Esophagus muscularis mucosa (tissue), 4 donors: ENCODE measurements around the gene SPTSSB.

Experiments
- EP300 ChIP-seq: sonication (generic); formaldehyde crosslinking; IDR thresholded peaks from one replicate; pipeline ENCODE4 v1.6.1; 2017; ENCODE audit warnings: antibody characterized with exemption
- POLR2A ChIP-seq: fragments of 450-650 bp; IDR thresholded peaks from one replicate; pipeline ENCODE4 v1.6.1; 2017; ENCODE audit warnings: antibody characterized with exemption, moderate library complexity, mild to moderate bottlenecking, low read depth
- POLR2AphosphoS5 ChIP-seq, 2 donors: sonication (generic); formaldehyde crosslinking; IDR thresholded peaks; one replicate each; pipeline ENCODE4 v1.6.1; 2017; ENCODE audit warnings: antibody characterized with exemption in 2 of 2
- TF ChIP-seq, protein P1 (sequence below), 3 experiments: fragments of 200-600 bp in 2 of 3; fragments of 450-650 bp in 1 of 3; sonication (generic) in 2 of 3; IDR thresholded peaks; one replicate each; pipeline ENCODE4 v1.5.1; 2017 to 2019; ENCODE audit warnings: antibody characterized with exemption in 3 of 3, mild to moderate bottlenecking in 2 of 3, moderate library complexity in 1 of 3

DNA sequence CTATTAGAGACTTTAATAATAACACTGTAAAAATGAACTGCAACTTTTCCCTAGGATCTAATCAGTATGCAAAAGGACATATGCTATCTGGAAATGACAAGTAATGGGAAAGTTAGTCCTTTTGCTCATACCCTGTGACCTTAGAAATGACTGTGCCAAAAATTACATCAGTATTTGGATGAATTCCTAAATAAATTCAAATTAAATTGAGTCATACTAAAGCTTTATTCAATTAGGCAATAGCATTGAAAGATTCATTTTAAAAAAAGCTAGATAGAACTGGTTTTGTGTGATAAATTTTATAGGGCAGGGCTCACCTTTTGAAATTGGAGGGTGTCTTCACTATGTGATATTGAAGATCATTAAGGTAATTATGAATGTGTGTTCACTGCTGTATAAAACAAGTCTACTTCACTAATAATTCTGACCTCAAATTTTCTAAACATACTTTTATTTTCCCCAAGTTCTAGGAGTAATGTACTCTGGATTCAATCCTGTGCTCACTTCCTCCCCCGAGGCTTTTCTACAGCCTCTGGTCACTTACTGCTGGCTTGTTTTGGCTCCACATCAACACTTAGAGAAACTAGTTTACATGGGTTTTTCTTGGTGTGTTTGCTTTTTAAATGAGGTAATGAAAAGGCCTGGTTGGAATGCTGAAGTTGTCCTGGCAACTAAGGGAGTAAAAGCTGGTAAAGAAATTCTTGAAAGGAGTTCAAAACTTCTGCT lies 44.4 kb upstream of the SPTSSB start:
- no peak for TF ChIP-seq POLR2AphosphoS5 (IDR thresholded peaks at IDR 0.05)
- TF ChIP-seq, protein P1, sequence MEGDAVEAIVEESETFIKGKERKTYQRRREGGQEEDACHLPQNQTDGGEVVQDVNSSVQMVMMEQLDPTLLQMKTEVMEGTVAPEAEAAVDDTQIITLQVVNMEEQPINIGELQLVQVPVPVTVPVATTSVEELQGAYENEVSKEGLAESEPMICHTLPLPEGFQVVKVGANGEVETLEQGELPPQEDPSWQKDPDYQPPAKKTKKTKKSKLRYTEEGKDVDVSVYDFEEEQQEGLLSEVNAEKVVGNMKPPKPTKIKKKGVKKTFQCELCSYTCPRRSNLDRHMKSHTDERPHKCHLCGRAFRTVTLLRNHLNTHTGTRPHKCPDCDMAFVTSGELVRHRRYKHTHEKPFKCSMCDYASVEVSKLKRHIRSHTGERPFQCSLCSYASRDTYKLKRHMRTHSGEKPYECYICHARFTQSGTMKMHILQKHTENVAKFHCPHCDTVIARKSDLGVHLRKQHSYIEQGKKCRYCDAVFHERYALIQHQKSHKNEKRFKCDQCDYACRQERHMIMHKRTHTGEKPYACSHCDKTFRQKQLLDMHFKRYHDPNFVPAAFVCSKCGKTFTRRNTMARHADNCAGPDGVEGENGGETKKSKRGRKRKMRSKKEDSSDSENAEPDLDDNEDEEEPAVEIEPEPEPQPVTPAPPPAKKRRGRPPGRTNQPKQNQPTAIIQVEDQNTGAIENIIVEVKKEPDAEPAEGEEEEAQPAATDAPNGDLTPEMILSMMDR (IDR thresholded peaks at IDR 0.05), result no peak
- no peak for TF ChIP-seq EP300
- no peak for TF ChIP-seq POLR2A
